ENCODE results near the gene COL4A1. TPM values are rescaled to one million over a fixed set of nuclear protein-coding genes. Genes with fewer than 3 reads are reported as not detected.

The COL4A1 gene
- total RNA-seq, 1 donor from 2014 or later: 105 TPM

- Histone ChIP-seq H3K4me3 (no peak overlapping the region), H3K9me3 (ENCODE audit: low read depth) (no peaks in the 10 kb centered on the region), H3K9ac (no peak overlapping the region), H2AFZ (replicated peaks) (no peak overlapping the region), H3K27ac (no peak overlapping the region), H3K36me3 (no peaks in the 10 kb centered on the region), H3K4me1 (no peaks in the 10 kb centered on the region), H3K27me3 (no peaks in the 10 kb centered on the region), H3K4me2 (no peak overlapping the region), H4K20me1 (ENCODE audit: low read depth) (peaks cover 55% of the 10 kb centered on the region), H3F3A (ENCODE audit: low read depth) (no peaks in the 10 kb centered on the region), H3K79me2 (ENCODE audit: low read depth) (peaks cover 33% of the 10 kb centered on the region)
- H3K9me3 Mint-ChIP-seq: no peaks in the 10 kb centered on the region
- no peak for DNase-seq (ENCODE audit: low spot score)
- no peak overlapping the region for H3K27ac Mint-ChIP-seq
- peaks cover 23% of the 10 kb centered on the region for H3K4me1 Mint-ChIP-seq
- peaks cover 12% of the 10 kb centered on the region for H3K27me3 Mint-ChIP-seq (ENCODE audit: insufficient read depth, low read depth)
- peaks cover 21% of the 10 kb centered on the region for H3K36me3 Mint-ChIP-seq
- no peak overlapping the region for H3K4me3 Mint-ChIP-seq
- TF ChIP-seq CTCF (IDR thresholded peaks at IDR 0.05) (no peak), EZH2phosphoT487 (IDR thresholded peaks at IDR 0.05) (no peak), EZH2 (IDR thresholded peaks at IDR 0.05) (no peak)
These were observed 47.2 kb upstream of the COL4A1 start for GRCh38 chr13:110354123-110354627.

- H3K9me3 Mint-ChIP-seq: no peaks in the 10 kb centered on the region
- peaks cover 12% of the 10 kb centered on the region for H3K27me3 Mint-ChIP-seq (ENCODE audit: insufficient read depth, low read depth)
- peaks cover 22% of the 10 kb centered on the region for H3K4me1 Mint-ChIP-seq
- no peaks in the 10 kb centered on the region for H3K9me3 ChIP-seq (ENCODE audit: low read depth)
- H3K4me2 ChIP-seq: no peak overlapping the region
- no peak overlapping the region for H3K27ac ChIP-seq
- no peaks in the 10 kb centered on the region for H3K36me3 ChIP-seq
- no peak for DNase-seq (ENCODE audit: low spot score)
- no peaks in the 10 kb centered on the region for H3F3A ChIP-seq (ENCODE audit: low read depth)
- no peak overlapping the region for H3K4me3 Mint-ChIP-seq
- H3K27ac Mint-ChIP-seq: peak overlapping the region; percentile 32
- no peaks in the 10 kb centered on the region for H3K4me1 ChIP-seq
- H4K20me1 ChIP-seq (ENCODE audit: low read depth): peaks cover 57% of the 10 kb centered on the region
- TF ChIP-seq CTCF (IDR thresholded peaks at IDR 0.05) (no peak), EZH2 (IDR thresholded peaks at IDR 0.05) (no peak), EZH2phosphoT487 (IDR thresholded peaks at IDR 0.05) (no peak)
- H3K9ac ChIP-seq: no peak overlapping the region
- no peak overlapping the region for H2AFZ ChIP-seq (replicated peaks)
- no peaks in the 10 kb centered on the region for H3K27me3 ChIP-seq
- H3K79me2 ChIP-seq (ENCODE audit: low read depth): peaks cover 37% of the 10 kb centered on the region
- no peak overlapping the region for H3K4me3 ChIP-seq
- H3K36me3 Mint-ChIP-seq: peaks cover 25% of the 10 kb centered on the region
These were observed 46.5 kb upstream of the COL4A1 start for GRCh38 chr13:110353339-110353977.

- Histone ChIP-seq H4K20me1 (ENCODE audit: low read depth) (peaks cover 64% of the 10 kb centered on the region), H3K27me3 (no peaks in the 10 kb centered on the region), H3K36me3 (no peaks in the 10 kb centered on the region), H3K4me2 (no peak overlapping the region), H3F3A (ENCODE audit: low read depth) (no peaks in the 10 kb centered on the region), H3K4me3 (no peak overlapping the region), H2AFZ (replicated peaks) (no peak overlapping the region), H3K9ac (no peak overlapping the region), H3K9me3 (ENCODE audit: low read depth) (no peaks in the 10 kb centered on the region), H3K27ac (no peak overlapping the region), H3K4me1 (no peaks in the 10 kb centered on the region), H3K79me2 (ENCODE audit: low read depth) (peaks cover 41% of the 10 kb centered on the region)
- Mint-ChIP-seq H3K36me3 (peaks cover 25% of the 10 kb centered on the region), H3K9me3 (no peaks in the 10 kb centered on the region), H3K27ac (no peak overlapping the region), H3K4me1 (peaks cover 22% of the 10 kb centered on the region), H3K27me3 (ENCODE audit: insufficient read depth, low read depth) (peaks cover 12% of the 10 kb centered on the region), H3K4me3 (no peak overlapping the region)
- TF ChIP-seq CTCF (IDR thresholded peaks at IDR 0.05): peak; percentile 49
- no peak for TF ChIP-seq EZH2phosphoT487 (IDR thresholded peaks at IDR 0.05)
- TF ChIP-seq EZH2 (IDR thresholded peaks at IDR 0.05): no peak
- DNase-seq (ENCODE audit: low spot score): no peak
These were observed 45.8 kb upstream of the COL4A1 start for GRCh38 chr13:110352735-110353134.

All from neural progenitor cell (in vitro differentiated cells).